HCT116 (cell line): Measurements from ENCODE around the gene SLC6A12. TPM values are rescaled to one million over a fixed set of nuclear protein-coding genes. Genes with fewer than 3 reads are reported as not detected.

ENCODE experiments used
- ATAC-seq: fragments of 200-7000 bp; cut with Tn5 transposase; 2 replicates; pipeline ENCODE4 v1.9.1; 2020; ENCODE audit warnings: mild to moderate bottlenecking, moderate library complexity
- BruUV-seq: library from RNA; stranded (reverse); fragments of 400-500 nt; replicated peaks from 2 replicates; lab custom pipeline; 2021; lab: Mats Ljungman, UMichigan
- CTCF ChIA-PET: fragments of 300-600 bp; sonication (Branson Sonifier 250); formaldehyde crosslinking; loops from one replicate; lab custom pipeline; 2021; ENCODE audit warnings: antibody characterized with exemption; lab: Charles Lee
- POLR2A ChIA-PET: fragments of 300-600, 350-600 bp; sonication (Branson Sonifier 250); formaldehyde crosslinking; loops from one replicate; lab custom pipeline; 2021; ENCODE audit warnings: antibody characterized with exemption; lab: Charles Lee
- RAD21 ChIA-PET, 2 experiments: fragments of 300-600 bp; sonication (Branson Sonifier 250); formaldehyde crosslinking; loops; one replicate each; lab custom pipeline; 2023; ENCODE audit warnings: low total read pairs in 2 of 2; ENCODE audit not compliant: uncharacterized antibody in 2 of 2, unreplicated experiment in 2 of 2, low non-redundant PET in 1 of 2; lab: Charles Lee
- DNase-seq: peaks from one replicate; pipeline ENCODE4 v3.0.0-alpha.2; 2010; ENCODE audit warnings: low read depth, low spot score
- H2AFZ ChIP-seq: fragments of 200-600 bp; shearing (Covaris generic), sonication (generic); 2 replicates; pipeline ENCODE4 v1.6.1; 2017; ENCODE audit warnings: low read depth, mixed run types, mixed read lengths, antibody characterized with exemption, low read length; ENCODE audit not compliant: poor library complexity, severe bottlenecking
- H3K27ac ChIP-seq: 2 replicates; pipeline ENCODE4 v1.5.1; 2012; ENCODE audit warnings: low read depth, low read length
- H3K27me3 ChIP-seq: fragments of 200-600 bp; sonication (generic); 2 replicates; pipeline ENCODE4 v1.6.1; 2016; ENCODE audit warnings: mixed run types, low read length, mixed read lengths; ENCODE audit not compliant: insufficient read depth
- H3K36me3 ChIP-seq, 2 experiments: fragments of 200-500 bp in 1 of 2; fragments of 200-600 bp in 1 of 2; sonication (Bioruptor generic) in 1 of 2; sonication (generic) in 1 of 2; 2 replicates each; pipeline versions ENCODE4 v1.5.1 to v1.6.1; 2014 to 2016; ENCODE audit warnings: low read length in 2 of 2, inconsistent platforms in 1 of 2, mixed read lengths in 1 of 2, mixed run types in 1 of 2; ENCODE audit not compliant: insufficient read depth in 2 of 2, control insufficient read depth in 1 of 2
- H3K4me1 ChIP-seq, 2 experiments: fragments of 200-600 bp in 1 of 2; sonication (generic) in 1 of 2; 2 replicates each; pipeline versions ENCODE4 v1.5.1 to v1.6.1; 2012 to 2017; ENCODE audit warnings: low read length in 2 of 2, inconsistent platforms in 1 of 2, mild to moderate bottlenecking in 1 of 2, mixed read lengths in 1 of 2, mixed run types in 1 of 2, moderate library complexity in 1 of 2; ENCODE audit not compliant: insufficient read depth in 2 of 2, control insufficient read depth in 1 of 2
- H3K4me2 ChIP-seq: fragments of 200-600 bp; sonication (generic); 2 replicates; pipeline ENCODE4 v1.6.1; 2017; ENCODE audit warnings: mixed run types, low read length, mixed read lengths
- H3K4me3 ChIP-seq, 2 experiments: fragments of 200-600 bp in 1 of 2; sonication (generic) in 1 of 2; replicated peaks in 1 of 2; 2 replicates each; pipeline ENCODE4 v1.5.1; 2011 to 2016; ENCODE audit warnings: low read length in 2 of 2, control low read depth in 1 of 2, low read depth in 1 of 2, mild to moderate bottlenecking in 1 of 2, mixed read lengths in 1 of 2, mixed run types in 1 of 2
- H3K79me2 ChIP-seq: fragments of 200-600 bp; sonication (generic); 2 replicates; pipeline ENCODE4 v1.6.1; 2017; ENCODE audit warnings: mild to moderate bottlenecking, mixed run types, low read length, moderate library complexity, mixed read lengths; ENCODE audit not compliant: insufficient read depth
- H3K9ac ChIP-seq: fragments of 200-600 bp; sonication (generic); 2 replicates; pipeline ENCODE4 v1.6.1; 2016; ENCODE audit warnings: low read length, mixed read lengths
- H3K9me2 ChIP-seq: fragments of 200-600 bp; sonication (generic), shearing (Covaris generic); 2 replicates; pipeline ENCODE4 v1.6.1; 2017; ENCODE audit warnings: mixed run types, mild to moderate bottlenecking, moderate library complexity; ENCODE audit not compliant: insufficient read depth
- H3K9me3 ChIP-seq, 2 experiments: fragments of 200-500 bp in 1 of 2; fragments of 200-600 bp in 1 of 2; sonication (Bioruptor generic) in 1 of 2; sonication (generic) in 1 of 2; 2 replicates each; pipeline ENCODE4 v1.6.1; 2014 to 2017; ENCODE audit warnings: low read length in 2 of 2, mixed read lengths in 2 of 2, inconsistent platforms in 1 of 2, low read depth in 1 of 2, mild to moderate bottlenecking in 1 of 2, mixed run types in 1 of 2, moderate library complexity in 1 of 2; ENCODE audit not compliant: control insufficient read depth in 1 of 2, insufficient read depth in 1 of 2
- H4K20me1 ChIP-seq: fragments of 200-600 bp; sonication (generic), shearing (Covaris generic); 2 replicates; pipeline ENCODE4 v1.6.1; 2017; ENCODE audit warnings: mixed run types, mild to moderate bottlenecking, moderate library complexity; ENCODE audit not compliant: insufficient read depth
- ATF3 ChIP-seq: IDR thresholded peaks from 2 replicates; pipeline ENCODE4 v1.6.1; 2012
- CBX3 ChIP-seq: IDR thresholded peaks from 2 replicates; pipeline ENCODE4 v1.6.1; 2012; ENCODE audit warnings: low read depth
- CTCF ChIP-seq, 3 experiments: fragments of 200-600 bp in 1 of 3; sonication (generic) in 1 of 3; IDR thresholded peaks in 2 of 3; conservative IDR thresholded peaks in 1 of 3; 2 replicates each; pipeline ENCODE4 v1.5.1; 2012 to 2017; ENCODE audit warnings: low read depth in 2 of 3, low read length in 2 of 3, antibody characterized with exemption in 1 of 3, borderline replicate concordance in 1 of 3, control low read depth in 1 of 3, mild to moderate bottlenecking in 1 of 3, mixed read lengths in 1 of 3, mixed run types in 1 of 3, moderate library complexity in 1 of 3; ENCODE audit not compliant: insufficient read depth in 1 of 3
- EGR1 ChIP-seq: IDR thresholded peaks from 2 replicates; pipeline ENCODE4 v1.6.1; 2012; ENCODE audit warnings: low read depth
- ELF1 ChIP-seq: IDR thresholded peaks from 2 replicates; pipeline ENCODE4 v1.6.1; 2012; ENCODE audit warnings: low read depth, borderline replicate concordance
- FOSL1 ChIP-seq: IDR thresholded peaks from 2 replicates; pipeline ENCODE4 v1.6.1; 2012; ENCODE audit warnings: low read depth
- POLR2A ChIP-seq: IDR thresholded peaks from 2 replicates; pipeline ENCODE4 v1.7.0; 2011; ENCODE audit warnings: borderline replicate concordance; ENCODE audit not compliant: insufficient read depth, insufficient read length; ENCODE audit errors: extremely low read depth
- POLR2AphosphoS5 ChIP-seq: IDR thresholded peaks from 2 replicates; pipeline ENCODE4 v1.6.1; 2011; ENCODE audit warnings: mild to moderate bottlenecking, low read depth, low read length, moderate library complexity
- RAD21 ChIP-seq: IDR thresholded peaks from 2 replicates; pipeline ENCODE4 v1.6.1; 2012; ENCODE audit warnings: low read depth, mild to moderate bottlenecking
- SIN3A ChIP-seq: IDR thresholded peaks from 2 replicates; pipeline ENCODE4 v1.6.1; 2012; ENCODE audit warnings: low read depth
- SRF ChIP-seq: IDR thresholded peaks from 2 replicates; pipeline ENCODE4 v1.6.1; 2012; ENCODE audit warnings: low read depth
- ZBTB33 ChIP-seq: IDR thresholded peaks from 2 replicates; pipeline ENCODE4 v1.6.1; 2011; ENCODE audit warnings: mild to moderate bottlenecking, low read length, moderate library complexity; ENCODE audit not compliant: insufficient replicate concordance; ENCODE audit errors: extremely low read depth
- intact Hi-C: fragments of 100-400 bp; cut with micrococcal nuclease; formaldehyde crosslinking; loops from 2 replicates; pipeline ENCODE4 v1.10.0; 2022
- total RNA-seq: library from RNA; stranded (reverse); gene quantifications from one replicate; pipeline ENCODE4 v1.2.1, GENCODE V29; 2021; ENCODE audit not compliant: unreplicated experiment

Gene SLC6A12
- total RNA-seq, 1 experiment from 2014 or later, result 0.64 TPM

GRCh38 chr12:215116-215515, 1.2 kb upstream of the SLC6A12 start:
- no peak overlapping the region for H2AFZ ChIP-seq
- CTCF ChIA-PET, result no interaction called here
- no peaks in the 10 kb centered on the region for H3K27me3 ChIP-seq
- TF ChIP-seq RAD21, result no peak
- no peak for TF ChIP-seq SRF
- no peak for TF ChIP-seq FOSL1
- TF ChIP-seq CTCF (IDR thresholded peaks at IDR 0.05 in 2 of 3, conservative IDR thresholded peaks at IDR 0.05 in 1 of 3; ENCODE audit: borderline replicate concordance in 1 of 3, insufficient read depth in 1 of 3, low read depth in 2 of 3, low read length in 2 of 3), result no peak
- TF ChIP-seq SIN3A, result no peak
- no peak for TF ChIP-seq POLR2AphosphoS5
- no peak for TF ChIP-seq CBX3
- no peak for TF ChIP-seq ELF1
- TF ChIP-seq EGR1, result no peak
- TF ChIP-seq ZBTB33, result no peak
- no peak for TF ChIP-seq POLR2A
- no peak for TF ChIP-seq ATF3
- H3K4me1 ChIP-seq, result peaks cover 0 to 2% of the 10 kb centered on the region in 2 experiments; a peak in 1 of 4 replicates
- POLR2A ChIA-PET, result no interaction called here
- no peaks in the 10 kb centered on the region for H3K79me2 ChIP-seq
- H3K9me3 ChIP-seq, result no peaks in the 10 kb centered on the region
- ATAC-seq (no peak), DNase-seq (no peak)
- H3K4me2 ChIP-seq, result no peak overlapping the region
- H3K27ac ChIP-seq, result no peak overlapping the region
- H3K9me2 ChIP-seq, result no peaks in the 10 kb centered on the region
- H3K36me3 ChIP-seq, result no peaks in the 10 kb centered on the region
- H3K9ac ChIP-seq, result no peak overlapping the region
- BruUV-seq, result no TSS peak
- no peaks in the 10 kb centered on the region for H4K20me1 ChIP-seq
- no peak overlapping the region for H3K4me3 ChIP-seq
- intact Hi-C loops, result loop anchor here (2.0 kb wide), 1 partner anchor 52 kb away; no protein-coding TSS in a partner anchor
- RAD21 ChIA-PET, result no interaction called here
